ENCODE measurements around the gene DMAP1.

Gene DMAP1

GRCh38 chr1:44254392-44254910 is 41.2 kb downstream of the DMAP1 start:
- no peak for DNase-seq (ENCODE audit: low read depth in 2 of 2)

- DNase-seq (ENCODE audit: low read depth in 2 of 2) = no peak
These were observed 43.7 kb downstream of the DMAP1 start for GRCh38 chr1:44256762-44257554.

- no peak for DNase-seq (ENCODE audit: low read depth in 2 of 2)
These were observed 45.8 kb downstream of the DMAP1 start for GRCh38 chr1:44259090-44259489.

GRCh38 chr1:44260792-44261170 is 47.5 kb downstream of the DMAP1 start:
- no peak for DNase-seq (ENCODE audit: low read depth in 2 of 2)

GRCh38 chr1:44261171-44261817 is 48.0 kb downstream of the DMAP1 start:
- no peak for DNase-seq (ENCODE audit: low read depth in 2 of 2)

GRCh38 chr1:44261962-44262361 is 48.7 kb downstream of the DMAP1 start:
- no peak for DNase-seq (ENCODE audit: low read depth in 2 of 2)

- no peak for DNase-seq (ENCODE audit: low read depth in 2 of 2)
These were observed 49.1 kb downstream of the DMAP1 start for GRCh38 chr1:44262414-44262813.

- DNase-seq (ENCODE audit: low read depth in 2 of 2) = no peak
These were observed 49.7 kb downstream of the DMAP1 start for GRCh38 chr1:44262816-44263567.

- no peak for DNase-seq (ENCODE audit: low read depth in 2 of 2)
These were observed 50.5 kb downstream of the DMAP1 start for GRCh38 chr1:44263568-44264450.

GRCh38 chr1:44264451-44264771 is 51.1 kb downstream of the DMAP1 start:
- DNase-seq (ENCODE audit: low read depth in 2 of 2) = no peak

GRCh38 chr1:44265656-44266358 is 52.5 kb downstream of the DMAP1 start:
- no peak for DNase-seq (ENCODE audit: low read depth in 2 of 2)

GRCh38 chr1:44266400-44267344 is 53.4 kb downstream of the DMAP1 start:
- DNase-seq (ENCODE audit: low read depth in 2 of 2) = no peak

- no peak for DNase-seq (ENCODE audit: low read depth in 2 of 2)
These were observed 54.2 kb downstream of the DMAP1 start for GRCh38 chr1:44267438-44267837.

GRCh38 chr1:44268054-44268453 is 54.8 kb downstream of the DMAP1 start:
- DNase-seq (ENCODE audit: low read depth in 2 of 2) = no peak
